ENCODE data around the gene FTCD.

FTCD gene

DNA sequence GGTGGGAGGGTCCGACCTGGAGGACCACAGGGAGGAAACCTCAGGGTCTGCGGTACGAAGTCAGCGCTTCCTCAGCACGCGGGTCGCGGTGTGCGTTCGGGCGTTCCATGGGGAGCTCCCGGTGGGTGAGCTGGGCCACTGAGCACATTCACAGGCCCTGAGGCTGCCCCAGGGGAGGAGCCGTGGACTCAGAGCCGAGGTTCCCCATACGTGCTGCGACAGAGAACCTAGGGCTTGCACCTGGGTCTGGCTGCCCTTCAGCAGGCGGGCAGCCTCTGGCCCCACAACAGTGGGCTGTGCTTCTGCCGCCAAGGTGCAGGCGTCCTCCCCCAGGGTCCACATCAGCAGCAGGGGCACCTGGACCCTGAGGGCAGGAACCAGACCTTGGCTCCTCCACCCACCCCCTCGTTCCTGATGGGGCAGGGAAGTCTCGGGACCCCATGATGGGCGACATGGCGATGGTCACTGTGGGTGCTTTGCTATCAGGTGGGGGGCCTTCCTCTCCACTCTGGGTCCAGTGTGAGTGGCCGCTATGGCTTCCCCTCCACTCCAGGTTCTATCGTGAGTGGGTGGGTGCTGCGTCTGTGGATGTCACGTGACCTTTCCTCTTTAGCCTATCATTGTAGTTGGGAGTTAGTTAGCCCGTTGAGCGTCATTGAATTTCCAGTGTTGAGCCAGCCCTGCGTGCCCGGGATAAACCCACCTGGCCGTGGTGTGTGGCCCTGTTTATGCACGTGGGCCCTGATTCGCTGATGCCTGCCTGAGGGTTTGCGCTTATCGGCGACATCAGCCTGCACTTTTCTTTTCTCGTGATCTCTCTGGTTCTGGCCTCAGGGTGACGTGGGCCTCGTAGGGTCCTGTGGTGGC is 27.9 kb downstream of the FTCD start:
- no peak overlapping the region for H2AFZ ChIP-seq
- H3K4me3 ChIP-seq (ENCODE audit: low read depth, low read length), result no peak overlapping the region
- H3K79me2 ChIP-seq, result no peaks in the 10 kb centered on the region
- no peak overlapping the region for H3K4me2 ChIP-seq (ENCODE audit: low read length)
- H3K9me3 ChIP-seq (ENCODE audit: control insufficient read depth, low read length), result no peaks in the 10 kb centered on the region
- no peaks in the 10 kb centered on the region for H3K27me3 ChIP-seq (ENCODE audit: control insufficient read depth, insufficient read depth, low read length)
- no peaks in the 10 kb centered on the region for H3K36me3 ChIP-seq (ENCODE audit: control insufficient read depth, insufficient read depth, low read length)
- H3K4me1 ChIP-seq, result no peaks in the 10 kb centered on the region
- H3K9ac ChIP-seq, result no peak overlapping the region
- TF ChIP-seq CTCF (IDR thresholded peaks at IDR 0.05), result no peak
- H3K27ac ChIP-seq, result no peak overlapping the region

DNA sequence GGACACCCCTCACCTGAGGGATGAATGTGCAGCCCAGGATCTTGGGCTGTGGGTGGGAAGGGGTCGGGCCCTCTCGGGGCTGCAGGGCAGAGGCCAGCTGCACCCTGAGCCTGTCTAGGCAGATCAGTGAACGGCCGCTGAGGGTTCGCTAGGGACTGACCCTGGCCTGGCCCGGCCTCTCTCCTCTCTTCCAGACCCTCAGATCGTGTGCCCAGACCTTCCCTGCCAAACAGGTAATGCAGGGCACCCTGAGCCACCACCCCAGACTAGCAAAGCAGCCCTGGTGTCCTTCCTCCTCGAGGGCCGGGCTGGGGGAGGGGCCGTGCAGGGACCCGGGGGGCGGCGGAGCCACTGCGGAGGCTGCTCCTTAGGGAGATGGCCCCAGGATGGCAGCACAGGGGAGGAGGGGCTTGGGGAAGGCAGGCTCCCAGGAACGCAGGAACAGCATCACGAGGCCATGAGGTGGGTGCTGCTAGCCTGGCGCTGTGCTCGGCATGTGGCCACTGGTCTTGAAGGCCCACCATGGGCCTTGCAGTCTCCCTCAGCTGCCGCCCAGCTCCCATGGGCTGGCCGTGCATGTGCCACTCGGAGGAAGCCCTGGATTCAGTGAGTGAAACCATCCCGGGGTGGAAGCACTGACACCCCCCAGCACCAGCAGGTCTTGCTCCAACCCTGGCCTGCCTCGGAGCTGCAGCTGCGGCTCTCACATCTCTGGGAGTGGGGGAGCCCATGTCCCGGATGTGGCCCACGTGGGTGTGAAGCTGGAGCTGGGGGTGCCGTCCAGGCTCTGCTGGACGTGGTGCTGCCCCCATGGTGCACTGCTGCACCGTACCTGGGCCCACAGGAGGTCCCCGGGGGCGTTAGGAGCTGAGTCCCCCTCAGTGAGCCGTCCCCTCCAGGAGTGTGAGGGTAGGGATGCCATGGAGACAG is 28.8 kb downstream of the FTCD start:
- no peak overlapping the region for H2AFZ ChIP-seq
- H3K9me3 ChIP-seq (ENCODE audit: control insufficient read depth, low read length), result no peaks in the 10 kb centered on the region
- H3K27ac ChIP-seq, result no peak overlapping the region
- H3K4me3 ChIP-seq (ENCODE audit: low read depth, low read length), result no peak overlapping the region
- no peaks in the 10 kb centered on the region for H3K4me1 ChIP-seq
- H3K27me3 ChIP-seq (ENCODE audit: control insufficient read depth, insufficient read depth, low read length), result no peaks in the 10 kb centered on the region
- no peaks in the 10 kb centered on the region for H3K36me3 ChIP-seq (ENCODE audit: control insufficient read depth, insufficient read depth, low read length)
- no peak overlapping the region for H3K9ac ChIP-seq
- no peak for TF ChIP-seq CTCF (IDR thresholded peaks at IDR 0.05)
- H3K79me2 ChIP-seq, result no peaks in the 10 kb centered on the region
- no peak overlapping the region for H3K4me2 ChIP-seq (ENCODE audit: low read length)

DNA sequence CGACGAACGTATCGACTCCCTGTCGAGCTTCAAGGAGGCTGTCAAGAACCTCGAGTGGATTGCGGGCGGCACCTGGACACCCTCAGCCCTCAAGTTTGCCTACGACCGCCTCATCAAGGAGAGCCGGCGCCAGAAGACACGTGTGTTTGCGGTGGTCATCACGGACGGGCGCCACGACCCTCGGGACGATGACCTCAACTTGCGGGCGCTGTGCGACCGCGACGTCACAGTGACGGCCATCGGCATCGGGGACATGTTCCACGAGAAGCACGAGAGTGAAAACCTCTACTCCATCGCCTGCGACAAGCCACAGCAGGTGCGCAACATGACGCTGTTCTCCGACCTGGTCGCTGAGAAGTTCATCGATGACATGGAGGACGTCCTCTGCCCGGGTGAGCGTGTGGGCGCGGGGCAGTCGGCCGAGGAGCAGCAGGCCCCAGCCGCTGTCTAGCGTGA is 29.5 kb downstream of the FTCD start:
- Histone ChIP-seq H3K4me1 (no peaks in the 10 kb centered on the region), H2AFZ (no peak overlapping the region), H3K9ac (no peak overlapping the region), H3K27me3 (ENCODE audit: control insufficient read depth, insufficient read depth, low read length) (no peaks in the 10 kb centered on the region), H3K4me3 (ENCODE audit: low read depth, low read length) (no peak overlapping the region), H3K9me3 (ENCODE audit: control insufficient read depth, low read length) (no peaks in the 10 kb centered on the region), H3K27ac (no peak overlapping the region), H3K36me3 (ENCODE audit: control insufficient read depth, insufficient read depth, low read length) (no peaks in the 10 kb centered on the region), H3K4me2 (ENCODE audit: low read length) (no peak overlapping the region), H3K79me2 (no peaks in the 10 kb centered on the region)
- no peak for TF ChIP-seq CTCF (IDR thresholded peaks at IDR 0.05)

DNA sequence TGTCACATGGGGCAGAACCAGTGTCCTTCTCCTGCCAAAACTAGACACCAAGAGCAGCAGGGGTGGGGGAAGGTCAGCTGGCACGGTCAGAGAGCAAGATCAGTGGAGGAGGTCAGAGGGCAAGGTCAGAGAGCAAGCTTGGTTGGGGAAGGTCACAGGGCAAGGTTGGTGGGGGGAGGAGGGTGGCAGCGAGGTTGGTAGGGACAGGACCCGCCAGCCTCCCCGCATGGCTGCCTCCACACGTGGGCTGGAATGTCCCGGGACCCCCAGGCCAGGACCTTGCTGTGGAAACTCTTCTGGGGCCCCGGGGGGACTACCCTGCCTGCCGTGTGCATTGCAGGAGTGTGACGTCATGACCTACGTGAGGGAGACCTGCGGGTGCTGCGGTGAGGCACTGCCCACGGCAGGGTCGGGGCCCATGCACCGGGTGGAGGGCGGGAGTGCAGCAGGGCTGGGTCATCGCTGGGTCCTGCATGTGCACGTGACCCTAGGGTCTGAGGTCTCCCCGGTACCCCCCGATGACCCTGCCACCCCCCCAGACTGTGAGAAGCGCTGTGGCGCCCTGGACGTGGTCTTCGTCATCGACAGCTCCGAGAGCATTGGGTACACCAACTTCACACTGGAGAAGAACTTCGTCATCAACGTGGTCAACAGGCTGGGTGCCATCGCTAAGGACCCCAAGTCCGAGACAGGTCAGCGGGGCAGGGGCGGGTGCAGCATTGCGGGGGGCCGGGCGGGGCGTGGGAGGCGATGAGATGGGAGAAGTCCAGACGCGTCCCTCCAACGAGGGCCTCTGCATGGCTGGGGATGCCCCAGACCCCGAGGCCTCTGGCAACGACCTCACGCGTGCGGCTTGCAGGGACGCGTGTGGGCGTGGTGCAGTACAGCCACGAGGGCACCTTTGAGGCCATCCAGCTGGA is 30.2 kb downstream of the FTCD start:
- Histone ChIP-seq H3K9me3 (ENCODE audit: control insufficient read depth, low read length) (no peaks in the 10 kb centered on the region), H3K27ac (no peak overlapping the region), H2AFZ (no peak overlapping the region), H3K27me3 (ENCODE audit: control insufficient read depth, insufficient read depth, low read length) (no peaks in the 10 kb centered on the region), H3K4me2 (ENCODE audit: low read length) (no peak overlapping the region), H3K79me2 (no peaks in the 10 kb centered on the region), H3K36me3 (ENCODE audit: control insufficient read depth, insufficient read depth, low read length) (no peaks in the 10 kb centered on the region), H3K9ac (no peak overlapping the region), H3K4me1 (no peaks in the 10 kb centered on the region), H3K4me3 (ENCODE audit: low read depth, low read length) (no peak overlapping the region)
- no peak for TF ChIP-seq CTCF (IDR thresholded peaks at IDR 0.05)
